Anterior cingulate cortex (tissue), 58 donors: ENCODE data around the gene GAD2.

Experiments
- DNase-seq, 58 donors: peaks; one replicate each; lab custom pipeline; 2025; lab: John Stamatoyannopoulos, UW

Gene GAD2

DNA sequence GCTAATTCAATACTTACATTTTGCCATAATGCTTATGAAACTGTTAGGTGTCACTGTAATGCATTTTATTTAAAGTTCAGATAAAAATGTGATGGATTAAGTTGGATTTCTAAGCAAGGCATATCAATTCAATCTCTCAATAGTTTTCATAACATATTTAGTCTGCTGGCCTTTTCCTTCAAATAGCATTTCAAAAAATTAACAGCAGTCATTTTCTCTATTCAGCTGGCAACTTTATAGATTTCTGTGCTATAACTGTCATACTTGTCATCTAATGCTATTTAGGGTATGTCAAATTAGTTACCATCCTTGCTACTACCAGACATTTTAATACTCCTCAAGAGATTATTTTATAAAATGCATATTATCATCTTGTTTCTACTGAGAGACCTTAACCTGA lies 4.3 kb downstream of the GAD2 start:
- no peak for DNase-seq

DNA sequence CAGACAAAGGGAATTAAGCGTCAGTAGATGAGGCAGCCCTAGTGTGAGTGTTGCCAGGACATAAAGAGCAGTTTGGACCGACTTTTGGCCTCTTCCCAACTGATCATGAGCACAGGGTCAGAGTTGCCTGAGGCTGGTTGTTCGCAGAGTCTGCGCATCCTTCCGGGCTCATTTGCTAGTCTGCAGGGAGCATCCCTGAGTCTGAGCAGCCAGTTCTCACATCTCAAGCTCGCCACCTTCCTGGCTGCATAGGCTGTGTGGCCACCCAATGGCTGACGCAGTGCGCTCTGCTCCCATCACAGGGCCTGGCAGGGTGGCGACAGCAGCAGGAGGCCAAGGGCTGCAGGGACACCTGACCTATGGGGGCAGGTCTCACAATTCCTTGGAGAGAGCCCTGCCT lies 5.0 kb downstream of the GAD2 start:
- DNase-seq = peak in 3 of 58 donors; percentile 2 to 15 (median 6)

DNA sequence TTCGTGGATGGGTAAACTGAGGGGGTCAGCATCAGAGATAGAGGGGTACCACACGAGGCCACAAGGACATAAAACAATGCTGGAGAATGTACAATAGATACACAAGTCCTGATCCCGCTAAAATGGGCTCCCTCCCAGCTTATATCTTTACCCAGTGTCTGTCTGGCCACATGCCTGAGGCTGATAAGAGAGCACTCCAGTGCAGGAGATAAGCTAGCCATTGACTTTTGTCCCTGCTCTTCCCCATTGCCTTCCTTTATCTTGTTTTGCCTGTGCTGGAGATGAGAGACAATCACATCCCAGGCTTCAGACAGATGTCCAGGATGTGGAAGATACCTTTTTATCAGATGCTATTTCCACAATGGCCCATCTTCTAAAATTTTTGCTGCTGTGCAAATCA lies 6.0 kb downstream of the GAD2 start:
- DNase-seq = no peak

DNA sequence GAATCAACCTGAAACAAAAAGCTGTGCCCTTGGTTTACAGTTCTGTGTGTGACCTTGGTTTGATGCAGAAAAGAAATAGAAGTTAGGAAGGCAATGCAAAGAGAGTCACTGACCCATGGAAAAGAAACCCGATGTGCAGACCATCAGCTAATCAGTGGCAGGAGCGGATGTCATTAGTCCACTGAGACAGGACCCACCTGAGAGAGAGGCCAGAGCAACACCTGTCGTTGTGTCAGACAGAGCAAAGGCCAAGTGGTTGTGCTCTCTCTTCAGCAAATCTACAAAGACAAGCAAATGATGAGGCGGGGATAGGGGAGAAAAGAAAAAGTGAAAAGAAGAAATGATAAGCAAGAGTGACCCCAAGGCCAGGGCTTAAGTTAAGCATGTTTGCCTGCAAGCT lies 8.7 kb downstream of the GAD2 start:
- DNase-seq = no peak

DNA sequence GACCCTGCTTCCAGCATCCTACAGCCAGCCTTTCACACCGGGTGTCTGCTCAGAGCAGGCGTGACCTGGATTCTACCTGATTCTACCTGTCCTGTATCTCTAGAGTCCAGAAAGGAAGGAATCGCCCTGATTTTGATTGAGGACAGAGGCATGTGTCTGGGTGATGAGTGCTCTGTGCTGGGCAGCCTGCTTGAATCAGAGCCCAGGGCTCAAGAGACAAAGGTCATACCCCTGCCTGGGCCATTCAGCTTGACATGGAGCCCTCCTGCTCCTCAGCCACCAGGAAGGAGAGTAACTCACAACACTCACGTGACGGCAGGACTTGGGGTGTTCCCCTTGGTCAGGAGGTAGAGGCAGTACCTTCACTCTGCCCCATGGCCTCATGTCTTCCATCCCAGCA lies 11.2 kb downstream of the GAD2 start:
- DNase-seq = no peak

DNA sequence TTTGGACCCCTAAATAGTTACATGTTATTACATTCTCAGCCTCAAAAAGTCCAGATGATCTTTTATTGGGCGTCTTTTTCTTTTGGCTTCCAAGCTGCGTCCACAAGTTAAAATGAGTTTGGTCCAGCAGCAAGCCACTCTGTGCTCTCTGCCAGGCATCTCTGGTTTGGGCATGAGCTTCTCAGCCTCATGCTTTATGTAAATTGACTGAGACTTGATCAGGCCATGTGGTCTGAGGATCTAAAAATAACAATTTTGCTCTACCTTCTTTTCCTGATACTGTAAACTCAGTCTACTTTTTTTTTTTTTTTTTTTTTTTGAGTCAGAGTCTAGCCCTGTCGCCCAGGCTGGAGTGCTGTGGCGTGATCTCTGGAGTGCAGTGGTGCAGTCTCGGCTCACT lies 15.6 kb downstream of the GAD2 start:
- no peak for DNase-seq

DNA sequence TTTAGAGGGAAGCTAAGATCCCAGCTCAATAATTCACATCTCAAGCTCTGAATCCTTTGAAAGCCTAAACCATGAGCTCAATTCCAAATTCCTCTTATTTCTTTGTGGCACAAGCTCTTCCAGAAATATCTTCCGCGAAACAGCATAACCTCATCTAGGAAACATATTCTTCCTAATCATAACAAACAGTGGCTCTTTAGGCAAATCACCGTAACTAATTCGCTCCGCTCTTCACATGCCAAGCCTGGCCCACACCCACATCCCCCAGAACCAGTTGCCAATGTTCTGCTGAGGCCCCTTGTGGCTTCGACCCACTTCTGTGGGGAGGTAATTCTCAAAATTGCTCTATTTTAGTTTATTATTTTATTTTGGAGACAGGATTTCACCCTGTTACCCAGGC lies 19.2 kb downstream of the GAD2 start:
- no peak for DNase-seq

DNA sequence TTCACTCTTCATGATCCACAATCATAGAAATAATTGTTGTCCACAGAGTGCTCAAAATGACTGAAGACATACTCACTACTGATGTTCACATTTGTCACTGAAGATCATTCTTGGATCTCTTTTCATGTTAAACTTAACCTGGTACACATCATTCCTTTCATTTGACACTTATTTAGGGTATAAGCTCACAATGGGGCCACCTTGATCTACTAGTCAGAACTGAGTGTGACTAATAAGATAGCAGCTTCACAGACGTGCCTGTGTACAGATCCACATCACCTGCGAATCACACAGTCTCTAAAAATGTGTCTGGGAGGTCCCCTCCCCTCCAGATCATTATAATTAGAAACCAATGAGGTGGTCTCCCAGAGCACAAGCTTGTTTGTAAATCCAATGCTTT lies 21.8 kb downstream of the GAD2 start:
- no peak for DNase-seq

DNA sequence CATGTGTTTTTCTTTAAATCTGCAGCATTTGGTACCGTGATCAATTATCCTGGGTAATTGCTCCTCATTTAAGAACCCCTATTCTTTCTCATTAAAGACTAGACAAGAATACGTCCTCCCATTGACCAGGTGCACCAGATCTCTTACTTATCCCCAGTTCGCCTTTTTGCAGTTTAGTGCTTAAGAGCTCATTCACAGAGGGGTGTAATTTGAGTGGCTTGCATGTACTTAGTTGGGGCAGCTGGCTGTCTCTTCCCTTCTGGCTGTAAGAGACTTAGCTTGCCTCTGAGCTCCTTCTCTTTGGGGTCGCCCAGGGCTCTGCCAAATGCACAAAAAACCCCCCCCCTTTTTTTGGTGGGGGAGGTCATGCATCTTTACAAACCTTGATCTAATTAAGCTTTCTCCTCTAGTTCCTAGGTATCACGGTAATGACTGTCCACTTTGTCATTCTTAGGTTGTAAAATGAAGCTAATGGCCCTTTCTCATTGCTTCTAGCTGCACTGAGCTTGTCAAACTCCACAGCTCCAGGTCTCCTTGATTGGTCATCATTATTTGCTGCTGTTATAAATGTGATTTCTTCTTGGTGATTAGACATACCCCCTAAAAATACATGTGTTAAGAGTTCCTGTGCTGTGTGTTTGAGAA lies 26.3 kb downstream of the GAD2 start:
- no peak for DNase-seq

DNA sequence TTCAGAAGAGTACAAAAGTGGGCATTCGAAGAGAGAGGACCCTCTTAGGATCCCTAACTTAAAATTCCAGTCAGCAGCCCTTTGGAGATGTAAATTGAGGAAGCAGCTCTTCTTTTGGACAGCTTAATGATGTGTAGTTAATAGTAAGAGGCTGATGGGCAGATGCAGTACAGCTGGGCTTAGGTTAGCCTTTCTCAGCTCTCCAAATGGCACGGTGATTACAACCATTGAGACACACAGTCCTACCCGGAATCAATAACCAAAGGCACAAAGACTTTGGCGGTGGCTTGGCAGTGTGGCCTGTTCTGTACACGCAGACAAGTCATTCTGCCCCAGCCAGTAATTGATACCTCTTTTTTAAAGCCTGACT lies 26.8 kb downstream of the GAD2 start:
- DNase-seq = no peak

DNA sequence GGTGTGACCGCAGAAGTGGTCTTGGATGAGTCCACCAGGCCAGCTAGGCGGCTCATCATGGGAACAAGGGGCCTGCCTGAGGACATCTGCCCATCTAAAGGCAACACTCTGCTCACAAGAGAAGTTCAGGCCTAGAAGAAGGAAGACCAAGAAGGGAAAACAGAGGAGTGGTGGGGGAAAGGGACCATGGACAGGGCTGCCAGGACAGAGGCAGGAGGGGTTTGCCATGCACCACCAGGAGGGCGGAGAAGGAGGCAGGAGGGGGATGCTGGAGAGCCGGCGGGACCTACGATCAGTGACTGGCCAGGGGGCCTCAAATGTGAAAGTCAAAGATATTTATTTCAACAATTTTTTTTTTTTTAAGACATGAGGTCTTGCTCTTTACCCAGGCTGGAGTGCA lies 33.1 kb downstream of the GAD2 start:
- no peak for DNase-seq

DNA sequence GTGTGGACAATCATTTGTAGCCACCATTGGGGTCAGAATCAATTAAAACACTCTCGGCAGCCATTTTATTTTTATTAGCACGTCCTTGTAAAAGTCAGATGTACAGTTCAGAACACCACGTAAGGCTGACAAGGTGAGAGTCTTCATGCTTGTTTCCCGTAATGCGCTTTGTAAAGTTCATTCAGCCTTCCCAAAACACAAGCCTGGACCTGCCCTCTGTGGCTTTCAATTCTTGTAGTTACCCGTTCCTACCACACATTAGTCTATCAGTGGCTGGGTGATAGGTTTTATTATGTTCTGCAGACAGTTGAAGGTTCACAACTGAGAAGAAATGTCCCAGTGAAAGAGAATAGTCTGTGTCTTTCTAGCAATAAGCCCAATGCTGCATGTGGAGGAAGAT lies 35.4 kb downstream of the GAD2 start:
- DNase-seq = no peak

DNA sequence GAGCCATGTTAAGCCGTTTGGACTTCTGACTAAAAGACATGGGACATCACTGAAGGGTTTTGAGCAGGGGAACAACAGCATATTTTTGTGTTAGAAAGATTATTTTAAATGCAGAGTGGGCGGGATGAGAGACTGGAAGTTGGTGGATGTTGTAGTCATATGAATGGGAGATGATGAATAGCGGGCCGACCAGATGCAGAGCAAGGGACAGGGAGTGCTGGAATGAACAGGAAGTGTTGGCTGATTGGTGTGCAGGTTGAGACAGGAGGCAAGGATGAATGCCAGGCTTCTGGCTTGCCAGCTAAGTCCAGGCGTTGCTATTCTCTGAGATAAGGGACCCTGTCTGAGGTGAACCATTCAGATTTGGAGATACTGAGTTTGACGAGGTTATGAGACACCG lies 38.0 kb downstream of the GAD2 start:
- peak in 9 of 58 donors; percentile 1 to 30 (median 8) for DNase-seq

DNA sequence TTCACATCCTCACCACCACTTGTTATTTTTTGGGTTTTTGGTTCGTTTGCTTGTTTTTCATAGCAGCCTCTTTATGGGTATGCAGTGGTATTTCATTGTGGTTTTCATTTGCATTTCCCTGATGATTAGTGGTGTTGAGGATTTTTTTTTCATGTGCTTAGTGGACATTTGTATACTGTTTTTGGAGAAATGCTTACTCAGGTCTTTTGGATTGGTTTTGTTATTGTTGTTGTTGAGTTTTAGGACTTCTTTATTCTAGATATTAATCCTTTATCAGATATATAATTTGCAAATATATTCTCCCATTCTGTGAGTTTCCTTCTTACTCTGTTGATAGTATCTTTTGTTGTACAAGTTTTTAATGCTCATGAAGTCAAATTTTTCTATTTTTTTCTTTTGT lies 42.8 kb downstream of the GAD2 start:
- DNase-seq = no peak

DNA sequence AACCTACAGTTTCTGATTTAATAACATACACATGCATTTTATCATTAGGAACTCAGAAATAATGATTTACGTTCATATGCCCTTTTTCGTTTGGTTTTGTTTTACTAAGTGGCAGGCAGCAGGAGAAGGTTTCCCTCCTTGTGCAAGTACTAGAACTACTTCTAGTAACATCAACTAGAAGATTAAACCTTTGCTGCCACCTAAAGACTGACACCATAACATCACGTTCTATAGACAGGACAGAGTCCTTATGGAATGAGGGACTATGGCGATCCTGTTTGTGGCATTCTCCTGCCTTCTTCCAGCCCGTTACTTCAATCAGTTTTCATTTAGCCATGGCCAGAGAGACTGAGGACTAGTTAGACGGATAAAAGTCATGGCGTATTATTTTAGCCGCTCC lies 53.2 kb downstream of the GAD2 start:
- DNase-seq = peak in 1 of 58 donors; percentile 24

DNA sequence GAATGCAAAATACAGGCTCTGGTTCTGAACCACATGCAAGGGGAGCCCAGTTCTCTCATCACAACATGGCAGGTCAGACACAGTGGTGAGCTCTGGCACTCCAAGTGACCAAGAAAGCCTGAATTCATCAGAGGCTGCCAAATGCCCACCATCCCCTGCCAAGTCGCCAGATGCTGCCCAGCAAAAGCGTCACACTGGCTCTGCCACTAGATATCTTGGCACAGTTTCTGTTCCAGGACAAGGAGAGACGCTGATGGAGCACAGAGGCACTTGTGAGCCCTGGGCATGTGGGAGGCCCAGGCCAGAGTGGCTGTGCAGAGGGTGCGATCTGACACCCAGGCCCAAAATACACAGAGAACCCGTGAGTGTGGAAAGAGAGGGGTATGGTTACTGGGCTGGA lies 57.8 kb downstream of the GAD2 start:
- peak in 49 of 58 donors; percentile 3 to 82 (median 36) for DNase-seq

DNA sequence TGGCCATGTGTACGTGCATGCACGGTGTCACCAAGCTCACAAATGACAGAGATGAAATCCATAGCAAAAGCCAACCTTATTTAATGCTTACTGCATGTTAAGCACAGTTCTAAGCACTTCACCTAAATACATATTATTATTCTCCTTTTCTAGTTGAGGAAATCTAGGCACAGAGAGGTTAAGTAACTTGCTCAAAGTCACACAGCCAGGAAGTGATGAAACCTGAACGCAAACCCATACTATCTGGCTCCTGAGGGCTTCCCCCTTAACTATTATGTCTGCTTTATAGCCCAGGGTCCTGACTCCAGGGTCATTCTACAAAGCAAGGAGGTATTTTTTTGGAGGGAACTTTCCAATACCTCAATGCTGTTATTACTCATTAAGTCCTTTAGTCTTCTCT lies 61.7 kb downstream of the GAD2 start:
- no peak for DNase-seq

DNA sequence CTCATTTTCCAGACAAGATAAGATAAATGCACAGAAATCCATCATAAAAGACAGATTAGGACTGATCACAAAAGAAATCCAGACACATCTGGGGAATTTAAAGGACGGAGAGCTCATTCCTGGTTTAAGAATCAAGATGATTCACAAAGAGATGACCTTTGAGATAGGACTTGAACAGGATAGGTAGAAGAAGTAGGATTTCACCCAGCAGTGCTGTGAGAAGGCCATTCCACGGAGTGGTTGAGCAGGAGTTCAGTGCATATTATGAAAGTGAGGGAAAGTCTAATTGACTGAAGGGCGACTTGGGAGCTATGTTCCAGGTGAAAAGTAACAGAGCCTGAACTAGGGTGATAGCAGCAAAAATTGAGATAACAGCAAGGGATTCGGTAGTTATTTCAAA lies 73.7 kb downstream of the GAD2 start:
- no peak for DNase-seq

DNA sequence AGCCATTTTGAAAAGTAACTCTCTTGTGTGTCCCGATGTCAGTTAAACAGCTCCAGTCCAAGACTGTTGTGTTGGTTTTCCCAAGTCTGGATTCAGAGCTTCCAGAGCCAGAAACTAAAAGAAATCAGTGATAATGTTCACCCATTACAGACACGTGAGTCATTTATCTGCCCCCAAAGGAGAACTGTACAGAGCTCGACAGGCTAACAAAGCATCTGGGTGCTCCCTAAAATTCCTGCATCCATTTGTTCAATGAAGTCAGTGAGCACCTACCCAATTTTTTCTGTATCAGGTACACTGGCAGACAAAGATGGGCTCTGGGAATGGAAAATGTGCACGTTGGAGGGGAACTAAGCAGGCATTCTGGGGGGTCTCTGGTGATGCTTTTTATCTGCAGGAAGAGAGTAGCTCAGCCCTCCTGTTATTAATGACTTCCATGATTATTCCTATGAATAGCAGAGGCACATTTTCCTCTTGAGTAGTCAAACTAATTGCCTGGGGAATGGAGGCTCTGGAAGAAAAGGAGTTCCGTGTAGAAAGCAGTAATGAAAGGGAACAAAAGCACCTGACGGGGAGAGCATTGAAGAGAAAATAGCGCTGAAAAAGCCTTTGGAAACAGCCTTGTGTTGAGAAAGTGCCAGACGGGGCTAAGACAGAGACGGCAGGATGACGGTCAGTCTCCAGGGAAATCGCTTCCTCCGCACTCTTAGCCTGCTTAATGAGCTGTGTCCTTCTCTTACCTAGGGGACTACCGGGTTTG lies 75.3 kb downstream of the GAD2 start:
- DNase-seq = no peak

DNA sequence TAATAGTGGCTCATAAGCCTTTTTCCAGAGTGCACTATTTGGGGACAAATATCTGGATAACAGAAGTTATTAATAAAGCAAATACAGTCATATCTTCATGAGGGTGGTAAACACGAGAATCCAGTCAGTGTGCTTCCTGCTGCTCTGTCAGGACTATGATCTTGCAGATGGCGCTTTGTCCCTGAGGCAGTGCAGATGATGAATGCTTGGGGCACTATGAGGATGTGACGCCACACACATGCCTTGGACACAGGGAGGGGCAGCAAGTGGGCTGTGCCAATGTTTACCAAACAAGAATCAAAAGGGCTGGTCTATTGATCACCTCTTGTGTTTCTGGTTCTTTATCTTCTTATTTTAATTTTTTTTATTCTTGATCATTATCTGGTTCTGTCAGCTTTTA lies 79.8 kb downstream of the GAD2 start:
- no peak for DNase-seq

DNA sequence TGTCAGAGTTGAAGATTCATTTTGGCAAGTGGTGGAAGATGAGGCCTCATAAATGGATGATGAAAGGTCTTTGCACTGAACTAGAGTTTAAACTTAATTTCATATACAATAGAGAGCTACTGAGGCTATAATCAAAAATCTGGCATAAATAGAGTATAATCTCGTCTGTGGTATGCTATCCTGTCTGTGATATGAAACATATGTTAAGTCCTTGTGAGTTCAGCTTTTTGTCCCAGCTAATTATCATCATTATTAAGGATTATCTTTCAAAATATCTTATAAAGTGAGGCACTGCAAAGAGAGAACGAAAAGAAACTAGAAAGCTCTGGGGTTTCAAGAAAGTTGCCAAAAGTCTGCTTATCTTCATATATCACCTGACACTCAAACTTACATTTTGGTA lies 83.4 kb downstream of the GAD2 start:
- DNase-seq = no peak

DNA sequence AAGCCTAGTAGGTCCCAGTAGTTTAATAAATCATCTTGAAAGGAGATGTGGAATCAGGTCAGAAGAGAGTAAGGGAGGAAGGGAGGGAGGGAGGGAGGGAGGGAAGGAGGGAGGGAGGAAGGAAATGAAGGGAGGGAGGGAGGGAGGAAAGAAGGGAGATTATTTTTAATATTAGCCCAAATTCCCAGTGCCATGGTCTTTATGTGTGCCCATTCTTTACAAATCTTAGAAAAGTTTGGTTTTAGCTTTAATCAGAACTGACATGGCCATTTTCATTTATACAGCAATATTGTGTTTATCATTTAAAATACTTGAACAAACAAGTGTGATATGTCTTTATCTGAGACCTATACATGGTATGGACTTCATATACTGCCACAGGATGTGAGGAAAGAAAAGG lies 86.8 kb downstream of the GAD2 start:
- DNase-seq = no peak

DNA sequence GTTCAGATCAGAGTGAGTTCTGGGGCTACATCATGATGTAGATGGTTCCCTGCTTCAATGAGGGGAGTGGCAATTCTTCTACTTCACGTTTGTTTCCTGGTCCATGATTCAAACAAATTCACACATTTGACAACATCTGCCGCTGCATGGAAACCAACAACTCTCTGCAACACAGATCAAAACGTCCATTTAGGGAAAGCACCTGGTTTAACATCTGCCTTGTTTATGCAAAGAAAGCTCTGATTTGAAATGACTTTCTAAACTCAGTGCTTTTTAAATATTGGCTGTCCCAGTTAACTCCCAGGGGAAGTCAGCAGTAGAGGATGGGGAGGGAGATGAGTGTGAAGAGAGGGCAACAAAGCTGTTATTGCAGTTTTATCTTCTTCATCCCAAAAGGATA lies 93.8 kb downstream of the GAD2 start:
- DNase-seq = no peak
